A673 (cell line): Measurements from ENCODE around the gene PIGL. TPM values are rescaled to one million over a fixed set of nuclear protein-coding genes. Genes with fewer than 3 reads are reported as not detected.

ENCODE experiments used
- BruUV-seq: library from RNA; stranded (reverse); fragments of 400-500 nt; replicated peaks from 2 replicates; lab custom pipeline; 2021; lab: Mats Ljungman, UMichigan
- CTCF ChIA-PET: fragments of 300-600 bp; sonication (Branson Sonifier 250); formaldehyde crosslinking; loops from one replicate; lab custom pipeline; 2022; ENCODE audit warnings: antibody characterized with exemption; lab: Charles Lee
- POLR2A ChIA-PET: fragments of 300-600 bp; sonication (Branson Sonifier 250); formaldehyde crosslinking; loops from one replicate; lab custom pipeline; 2022; ENCODE audit warnings: antibody characterized with exemption; ENCODE audit not compliant: low non-redundant PET; lab: Charles Lee
- DNase-seq: peaks from one replicate; pipeline ENCODE4 v3.0.0-alpha.2; 2015; ENCODE audit warnings: low spot score
- H3K27ac ChIP-seq: fragments of 200-600 bp; sonication (generic); 2 replicates; pipeline ENCODE4 v1.5.1; 2016; ENCODE audit warnings: mixed run types, low read depth, mild to moderate bottlenecking, mixed read lengths, antibody characterized with exemption, low read length; ENCODE audit not compliant: poor library complexity, severe bottlenecking
- H3K27me3 ChIP-seq: fragments of 200-600 bp; sonication (generic); replicated peaks from 2 replicates; pipeline ENCODE4 v1.6.1; 2017; ENCODE audit warnings: mixed run types, low read depth, mild to moderate bottlenecking, mixed read lengths, antibody characterized with exemption, low read length; ENCODE audit not compliant: insufficient read depth, poor library complexity
- H3K36me3 ChIP-seq: fragments of 200-600 bp; sonication (generic); 2 replicates; pipeline ENCODE4 v1.6.1; 2016; ENCODE audit warnings: mixed run types, mild to moderate bottlenecking, mixed read lengths, antibody characterized with exemption, low read length; ENCODE audit not compliant: insufficient read depth, poor library complexity, severe bottlenecking
- H3K4me1 ChIP-seq: fragments of 200-600 bp; sonication (generic); 2 replicates; pipeline ENCODE4 v1.6.1; 2017; ENCODE audit warnings: mixed run types, mild to moderate bottlenecking, mixed read lengths, antibody characterized with exemption, low read length; ENCODE audit not compliant: insufficient read depth, poor library complexity, severe bottlenecking
- H3K4me3 ChIP-seq: fragments of 200-600 bp; sonication (generic); 2 replicates; pipeline ENCODE4 v1.5.1; 2016; ENCODE audit warnings: low read depth, mixed run types, mild to moderate bottlenecking, mixed read lengths, low read length; ENCODE audit not compliant: poor library complexity, severe bottlenecking
- H3K9me3 ChIP-seq: fragments of 200-600 bp; sonication (generic); 2 replicates; pipeline ENCODE4 v1.6.1; 2016; ENCODE audit warnings: mixed run types, low read depth, mild to moderate bottlenecking, mixed read lengths, antibody characterized with exemption, low read length; ENCODE audit not compliant: poor library complexity, severe bottlenecking
- EZH2 ChIP-seq: fragments of 200-600 bp; sonication (generic); IDR thresholded peaks from 2 replicates; pipeline ENCODE4 v1.6.1; 2017; ENCODE audit warnings: borderline replicate concordance, low read depth, mild to moderate bottlenecking, mixed read lengths, antibody characterized with exemption, low read length; ENCODE audit not compliant: poor library complexity, severe bottlenecking
- intact Hi-C: fragments of 100-400 bp; cut with micrococcal nuclease; formaldehyde crosslinking; loops from one replicate; pipeline ENCODE4 v1.10.0; 2022; ENCODE audit not compliant: unreplicated experiment
- total RNA-seq: library from RNA; stranded (reverse); gene quantifications from 2 replicates; pipeline ENCODE4 v1.2.3, GENCODE V29; 2021
- TF ChIP-seq, protein P1 (sequence below): fragments of 300-800, 200-600 bp; sonication (generic); conservative IDR thresholded peaks from 2 replicates; pipeline ENCODE4 v1.5.1; 2017; ENCODE audit warnings: low read depth, mild to moderate bottlenecking, antibody characterized with exemption, low read length, moderate library complexity, mixed read lengths

The PIGL gene
- total RNA-seq, 1 experiment from 2014 or later = 31.7 TPM

DNA sequence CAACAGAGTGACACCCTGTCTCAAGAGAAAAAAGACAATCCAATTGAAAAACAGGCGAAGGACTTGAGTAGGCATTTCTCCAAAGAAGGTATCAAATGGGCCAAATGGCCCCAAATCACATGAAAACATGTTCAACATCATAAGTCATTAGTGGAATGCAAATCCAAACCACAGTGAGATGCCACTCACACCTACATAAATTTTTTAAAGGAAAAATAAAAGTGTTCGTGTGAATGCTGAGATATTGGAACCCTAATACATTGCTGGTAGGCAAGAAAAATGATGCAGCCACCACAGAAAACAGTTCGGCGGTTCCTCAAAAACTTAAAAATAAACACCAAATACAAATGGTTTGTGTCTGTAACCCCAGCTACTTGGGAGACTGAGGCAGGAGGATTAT, 45.2 kb downstream of the PIGL start:
- DNase-seq = no peak
- H3K4me1 ChIP-seq = no peaks in the 10 kb centered on the region

GRCh38 chr17:16267174-16267573, 50.2 kb downstream of the PIGL start:
- TF ChIP-seq EZH2 = no peak
- TF ChIP-seq, protein P1, sequence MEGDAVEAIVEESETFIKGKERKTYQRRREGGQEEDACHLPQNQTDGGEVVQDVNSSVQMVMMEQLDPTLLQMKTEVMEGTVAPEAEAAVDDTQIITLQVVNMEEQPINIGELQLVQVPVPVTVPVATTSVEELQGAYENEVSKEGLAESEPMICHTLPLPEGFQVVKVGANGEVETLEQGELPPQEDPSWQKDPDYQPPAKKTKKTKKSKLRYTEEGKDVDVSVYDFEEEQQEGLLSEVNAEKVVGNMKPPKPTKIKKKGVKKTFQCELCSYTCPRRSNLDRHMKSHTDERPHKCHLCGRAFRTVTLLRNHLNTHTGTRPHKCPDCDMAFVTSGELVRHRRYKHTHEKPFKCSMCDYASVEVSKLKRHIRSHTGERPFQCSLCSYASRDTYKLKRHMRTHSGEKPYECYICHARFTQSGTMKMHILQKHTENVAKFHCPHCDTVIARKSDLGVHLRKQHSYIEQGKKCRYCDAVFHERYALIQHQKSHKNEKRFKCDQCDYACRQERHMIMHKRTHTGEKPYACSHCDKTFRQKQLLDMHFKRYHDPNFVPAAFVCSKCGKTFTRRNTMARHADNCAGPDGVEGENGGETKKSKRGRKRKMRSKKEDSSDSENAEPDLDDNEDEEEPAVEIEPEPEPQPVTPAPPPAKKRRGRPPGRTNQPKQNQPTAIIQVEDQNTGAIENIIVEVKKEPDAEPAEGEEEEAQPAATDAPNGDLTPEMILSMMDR = no peak
- ChIA-PET POLR2A (no interaction called here), CTCF (no interaction called here)
- no peak overlapping the region for H3K27ac ChIP-seq
- intact Hi-C loops = no loop called here
- H3K27me3 ChIP-seq = no peaks in the 10 kb centered on the region
- no peaks in the 10 kb centered on the region for H3K4me1 ChIP-seq
- no peaks in the 10 kb centered on the region for H3K36me3 ChIP-seq
- no peak overlapping the region for H3K4me3 ChIP-seq
- DNase-seq = no peak
- no peaks in the 10 kb centered on the region for H3K9me3 ChIP-seq
- no TSS peak for BruUV-seq

More for the DNA sequence above, 45.2 kb downstream of the PIGL start:
- Histone ChIP-seq H3K27me3 (no peaks in the 10 kb centered on the region), H3K4me3 (no peak overlapping the region), H3K9me3 (no peaks in the 10 kb centered on the region), H3K27ac (no peak overlapping the region), H3K36me3 (no peaks in the 10 kb centered on the region)
- BruUV-seq = no TSS peak
- intact Hi-C loops = no loop called here
- TF ChIP-seq, protein P1 = no peak
- TF ChIP-seq EZH2 = no peak
- ChIA-PET POLR2A (no interaction called here), CTCF (no interaction called here)

GRCh38 chr17:16269658-16270057, 52.6 kb downstream of the PIGL start:
- POLR2A ChIA-PET = no interaction called here
- Histone ChIP-seq H3K4me1 (no peaks in the 10 kb centered on the region), H3K9me3 (no peaks in the 10 kb centered on the region), H3K36me3 (no peaks in the 10 kb centered on the region), H3K4me3 (no peak overlapping the region), H3K27me3 (no peaks in the 10 kb centered on the region), H3K27ac (no peak overlapping the region)
- no peak for DNase-seq
- no peak for TF ChIP-seq EZH2
- TF ChIP-seq, protein P1 = no peak
- no TSS peak for BruUV-seq
- intact Hi-C loops = no loop called here
- CTCF ChIA-PET = no interaction called here
